ENCODE data around the gene XIRP1.

XIRP1 gene

GRCh38 chr3:39209329-39209970 lies 17.1 kb upstream of the XIRP1 start:
- no peak for DNase-seq

- no peak for DNase-seq
Measured at GRCh38 chr3:39208463-39209055, 16.2 kb upstream of the XIRP1 start.

- DNase-seq, result no peak
Measured at GRCh38 chr3:39207361-39208186, 15.2 kb upstream of the XIRP1 start.

- no peak for DNase-seq
Measured at GRCh38 chr3:39205919-39206516, 13.6 kb upstream of the XIRP1 start.

- DNase-seq, result no peak
Measured at GRCh38 chr3:39205131-39205530, 12.7 kb upstream of the XIRP1 start.

GRCh38 chr3:39203860-39204259 lies 11.5 kb upstream of the XIRP1 start:
- DNase-seq, result no peak

GRCh38 chr3:39203402-39203801 lies 11.0 kb upstream of the XIRP1 start:
- DNase-seq, result no peak

GRCh38 chr3:39202094-39202493 lies 9.7 kb upstream of the XIRP1 start:
- no peak for DNase-seq

GRCh38 chr3:39196671-39197356 lies 4.4 kb upstream of the XIRP1 start:
- DNase-seq, result no peak

- DNase-seq, result no peak
Measured at GRCh38 chr3:39196034-39196433, 3.6 kb upstream of the XIRP1 start.

GRCh38 chr3:39193391-39193790 lies 996 bp upstream of the XIRP1 start:
- DNase-seq, result no peak

- no peak for DNase-seq
Measured at GRCh38 chr3:39191773-39192172, 622 bp downstream of the XIRP1 start.

GRCh38 chr3:39191111-39191510 lies 1.3 kb downstream of the XIRP1 start:
- no peak for DNase-seq

GRCh38 chr3:39190281-39191025 lies 1.9 kb downstream of the XIRP1 start:
- DNase-seq, result no peak

- DNase-seq, result no peak
Measured at GRCh38 chr3:39189959-39190269, 2.5 kb downstream of the XIRP1 start.

GRCh38 chr3:39189150-39189958 lies 3.0 kb downstream of the XIRP1 start:
- no peak for DNase-seq

- no peak for DNase-seq
Measured at GRCh38 chr3:39188271-39189149, 3.9 kb downstream of the XIRP1 start.

GRCh38 chr3:39187372-39188155 lies 4.8 kb downstream of the XIRP1 start:
- DNase-seq, result no peak

- DNase-seq, result no peak
Measured at GRCh38 chr3:39186692-39187151, 5.7 kb downstream of the XIRP1 start.
